ENCODE measurements around the gene TTBK2.

GRCh38 chr15:42911058-42911592 is 9.5 kb downstream of the TTBK2 start:
- TF ChIP-seq POLR2AphosphoS5 (IDR thresholded peaks at IDR 0.05; ENCODE audit: insufficient read depth, low read depth, low read length) = no peak
- no peak for TF ChIP-seq POLR2A (IDR thresholded peaks at IDR 0.05; ENCODE audit: low read depth, low read length)
